GM12865 (cell line): ENCODE measurements around the gene HIPK2.

ENCODE experiments used
- DNase-seq: peaks from one replicate; pipeline ENCODE4 v3.0.0; 2010; ENCODE audit warnings: low read depth
- H3K4me3 ChIP-seq: 2 replicates; pipeline ENCODE4 v1.5.1; 2011; ENCODE audit warnings: mild to moderate bottlenecking, low read depth, low read length, control low read depth
- CTCF ChIP-seq: IDR thresholded peaks from 2 replicates; pipeline ENCODE4 v1.5.1; 2011; ENCODE audit warnings: low read length, control low read depth, low read depth, inconsistent platforms; ENCODE audit not compliant: insufficient read depth; ENCODE audit errors: missing control alignments

HIPK2 gene

GRCh38 chr7:139643951-139644585 lies 133.7 kb downstream of the HIPK2 start:
- H3K4me3 ChIP-seq, result no peak overlapping the region
- DNase-seq, result no peak
- TF ChIP-seq CTCF, result no peak

GRCh38 chr7:139642283-139642682 lies 135.5 kb downstream of the HIPK2 start:
- no peak overlapping the region for H3K4me3 ChIP-seq
- TF ChIP-seq CTCF, result no peak
- no peak for DNase-seq

GRCh38 chr7:139641337-139641992 lies 136.3 kb downstream of the HIPK2 start:
- no peak for TF ChIP-seq CTCF
- H3K4me3 ChIP-seq, result no peak overlapping the region
- no peak for DNase-seq

GRCh38 chr7:139640681-139641080 lies 137.1 kb downstream of the HIPK2 start:
- TF ChIP-seq CTCF, result no peak
- no peak for DNase-seq
- H3K4me3 ChIP-seq, result no peak overlapping the region

- DNase-seq, result no peak
- H3K4me3 ChIP-seq, result no peak overlapping the region
- no peak for TF ChIP-seq CTCF
Observed at GRCh38 chr7:139639563-139639962, 138.2 kb downstream of the HIPK2 start.

GRCh38 chr7:139635526-139636302 lies 142.1 kb downstream of the HIPK2 start:
- no peak for TF ChIP-seq CTCF
- H3K4me3 ChIP-seq, result no peak overlapping the region
- no peak for DNase-seq

GRCh38 chr7:139634087-139634486 lies 143.7 kb downstream of the HIPK2 start:
- no peak overlapping the region for H3K4me3 ChIP-seq
- TF ChIP-seq CTCF, result no peak
- no peak for DNase-seq
